GM21360 (cell line): ENCODE results near the gene MAP3K7CL.
A peak's percentile ranks its signal among the peaks of the same experiment; 100 is the strongest.

Experiments
- ATAC-seq: cut with Tn5 transposase; IDR thresholded peaks from one replicate; pipeline ENCODE4 v1.9.1; 2021; ENCODE audit warnings: mild to moderate bottlenecking, moderate library complexity; ENCODE audit not compliant: unreplicated experiment

Gene MAP3K7CL

GRCh38 chr21:29194342-29194741 lies 63.9 kb downstream of the MAP3K7CL start:
- ATAC-seq: no peak

- ATAC-seq: no peak
Observed at GRCh38 chr21:29194847-29195246, 64.4 kb downstream of the MAP3K7CL start.

GRCh38 chr21:29195981-29196669 lies 65.7 kb downstream of the MAP3K7CL start:
- peak; percentile 95 for ATAC-seq

- peak; percentile 23 for ATAC-seq
Observed at GRCh38 chr21:29196670-29197191, 66.3 kb downstream of the MAP3K7CL start.

GRCh38 chr21:29201186-29201585 lies 70.7 kb downstream of the MAP3K7CL start:
- ATAC-seq: no peak

- ATAC-seq: no peak
Observed at GRCh38 chr21:29205009-29205408, 74.6 kb downstream of the MAP3K7CL start.

GRCh38 chr21:29205988-29206387 lies 75.5 kb downstream of the MAP3K7CL start:
- no peak for ATAC-seq

- no peak for ATAC-seq
Observed at GRCh38 chr21:29206445-29206844, 76.0 kb downstream of the MAP3K7CL start.

GRCh38 chr21:29207201-29207600 lies 76.8 kb downstream of the MAP3K7CL start:
- no peak for ATAC-seq

- no peak for ATAC-seq
Observed at GRCh38 chr21:29208044-29208681, 77.7 kb downstream of the MAP3K7CL start.

- ATAC-seq: no peak
Observed at GRCh38 chr21:29208682-29209059, 78.2 kb downstream of the MAP3K7CL start.

GRCh38 chr21:29209696-29210095 lies 79.3 kb downstream of the MAP3K7CL start:
- no peak for ATAC-seq

- ATAC-seq: no peak
Observed at GRCh38 chr21:29211205-29211604, 80.8 kb downstream of the MAP3K7CL start.

- ATAC-seq: no peak
Observed at GRCh38 chr21:29212446-29212845, 82.0 kb downstream of the MAP3K7CL start.

- ATAC-seq: no peak
Observed at GRCh38 chr21:29213513-29214385, 83.3 kb downstream of the MAP3K7CL start.

GRCh38 chr21:29215709-29216108 lies 85.3 kb downstream of the MAP3K7CL start:
- ATAC-seq: no peak

- ATAC-seq: no peak
Observed at GRCh38 chr21:29217818-29218291, 87.4 kb downstream of the MAP3K7CL start.

GRCh38 chr21:29218749-29219148 lies 88.3 kb downstream of the MAP3K7CL start:
- ATAC-seq: no peak

- no peak for ATAC-seq
Observed at GRCh38 chr21:29219165-29219770, 88.8 kb downstream of the MAP3K7CL start.

GRCh38 chr21:29221253-29221744 lies 90.9 kb downstream of the MAP3K7CL start:
- no peak for ATAC-seq

- no peak for ATAC-seq
Observed at GRCh38 chr21:29224006-29224405, 93.6 kb downstream of the MAP3K7CL start.
